Measurements from ENCODE around the gene IKZF3. TPM values are rescaled to one million over a fixed set of nuclear protein-coding genes. Genes with fewer than 3 reads are reported as not detected.

Gene IKZF3
- total RNA-seq, 6 experiments from 2014 or later, result 0.22 to 1.9 (median 0.92) TPM

DNA sequence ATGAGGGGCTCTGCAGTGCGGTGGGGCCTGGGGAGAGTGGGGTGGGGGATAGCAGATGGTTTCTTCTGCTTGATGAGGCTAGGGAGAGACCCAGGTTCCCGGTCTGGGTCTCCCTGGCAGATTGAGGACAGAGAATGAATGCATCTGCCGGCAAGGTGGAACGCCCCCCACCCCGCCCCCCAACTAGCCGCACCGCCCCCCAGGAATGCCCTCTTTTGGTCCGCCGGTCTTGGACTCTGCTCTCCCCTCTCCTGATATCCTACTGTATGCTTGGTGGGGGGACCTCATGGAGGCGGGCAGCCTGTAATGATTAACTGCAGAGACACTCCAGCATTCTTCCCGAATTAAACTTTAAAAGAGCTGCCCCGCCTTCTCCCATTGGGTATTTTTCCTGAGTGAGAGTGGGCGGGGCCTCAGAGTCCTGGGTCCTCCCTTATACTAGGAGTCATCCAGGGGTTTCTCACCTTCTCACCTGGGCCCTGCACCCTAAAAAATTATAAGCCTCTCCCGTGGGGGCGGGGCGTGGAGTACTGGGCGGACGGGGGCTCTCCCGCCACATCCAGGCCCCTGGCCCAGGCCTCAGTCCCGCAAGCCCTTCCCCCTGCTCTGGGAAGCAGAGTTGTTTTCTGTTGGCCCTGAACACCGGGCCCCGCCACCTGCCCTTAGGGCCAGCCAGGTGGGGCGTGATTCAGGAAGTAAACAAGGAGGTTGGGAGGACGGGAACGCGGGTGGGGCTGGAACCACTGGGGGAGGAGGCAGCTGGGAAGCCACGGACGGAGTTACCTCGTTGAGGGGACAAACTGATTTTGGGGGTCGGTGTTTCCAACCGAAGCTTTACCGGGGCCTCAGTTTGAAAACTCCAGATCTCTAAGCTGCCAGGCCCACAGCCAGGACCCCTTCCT, 124.9 kb downstream of the IKZF3 start:
- no peaks in the 10 kb centered on the region for H3K9me3 ChIP-seq
- H3K4me1 ChIP-seq, result peaks cover 0 to 15% (median 5%) of the 10 kb centered on the region in 4 donors
- peak overlapping the region; percentile 51 to 82 (median 72) for H3K4me3 ChIP-seq
- peak; percentile 82 to 93 (median 92) for DNase-seq
- peak overlapping the region; percentile 74 to 94 (median 94) for H3K27ac ChIP-seq
- no peaks in the 10 kb centered on the region for H3K27me3 ChIP-seq
- WGBS (ENCODE audit: insufficient coverage, low coverage, low lambda C conversion rate, missing lambda C conversion rate), result 4% methylated on average over 18 of the region's 32 CpGs
- ATAC-seq, result peak; percentile 66 to 74 (median 71)
- TF ChIP-seq, protein P1, sequence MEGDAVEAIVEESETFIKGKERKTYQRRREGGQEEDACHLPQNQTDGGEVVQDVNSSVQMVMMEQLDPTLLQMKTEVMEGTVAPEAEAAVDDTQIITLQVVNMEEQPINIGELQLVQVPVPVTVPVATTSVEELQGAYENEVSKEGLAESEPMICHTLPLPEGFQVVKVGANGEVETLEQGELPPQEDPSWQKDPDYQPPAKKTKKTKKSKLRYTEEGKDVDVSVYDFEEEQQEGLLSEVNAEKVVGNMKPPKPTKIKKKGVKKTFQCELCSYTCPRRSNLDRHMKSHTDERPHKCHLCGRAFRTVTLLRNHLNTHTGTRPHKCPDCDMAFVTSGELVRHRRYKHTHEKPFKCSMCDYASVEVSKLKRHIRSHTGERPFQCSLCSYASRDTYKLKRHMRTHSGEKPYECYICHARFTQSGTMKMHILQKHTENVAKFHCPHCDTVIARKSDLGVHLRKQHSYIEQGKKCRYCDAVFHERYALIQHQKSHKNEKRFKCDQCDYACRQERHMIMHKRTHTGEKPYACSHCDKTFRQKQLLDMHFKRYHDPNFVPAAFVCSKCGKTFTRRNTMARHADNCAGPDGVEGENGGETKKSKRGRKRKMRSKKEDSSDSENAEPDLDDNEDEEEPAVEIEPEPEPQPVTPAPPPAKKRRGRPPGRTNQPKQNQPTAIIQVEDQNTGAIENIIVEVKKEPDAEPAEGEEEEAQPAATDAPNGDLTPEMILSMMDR (IDR thresholded peaks at IDR 0.05), result no peak
- no peak for TF ChIP-seq POLR2A (IDR thresholded peaks at IDR 0.05)
- intact Hi-C loops (cut with DNase I), result no loop called here
- H3K36me3 ChIP-seq, result peaks cover 0 to 13% (median 0%) of the 10 kb centered on the region in 4 donors

DNA sequence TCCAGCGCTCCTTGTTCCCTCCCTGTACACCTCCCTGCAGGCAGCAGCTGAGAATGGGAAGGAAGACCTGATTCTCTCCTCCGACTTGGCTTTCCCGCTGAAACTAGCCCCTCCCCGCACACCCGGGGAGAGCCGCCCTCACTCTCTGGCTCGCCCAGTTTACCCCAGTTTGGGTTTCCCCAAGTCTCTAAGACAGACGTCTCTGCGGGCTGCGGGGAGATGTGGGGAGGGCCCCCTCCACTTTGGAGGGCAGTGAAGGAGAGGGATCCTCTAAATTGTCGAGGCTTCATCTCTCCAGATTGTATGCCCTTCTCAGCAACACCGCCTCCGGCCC, 125.6 kb downstream of the IKZF3 start:
- peak in 2 of 3 donors; percentile 64 to 77 for DNase-seq

DNA sequence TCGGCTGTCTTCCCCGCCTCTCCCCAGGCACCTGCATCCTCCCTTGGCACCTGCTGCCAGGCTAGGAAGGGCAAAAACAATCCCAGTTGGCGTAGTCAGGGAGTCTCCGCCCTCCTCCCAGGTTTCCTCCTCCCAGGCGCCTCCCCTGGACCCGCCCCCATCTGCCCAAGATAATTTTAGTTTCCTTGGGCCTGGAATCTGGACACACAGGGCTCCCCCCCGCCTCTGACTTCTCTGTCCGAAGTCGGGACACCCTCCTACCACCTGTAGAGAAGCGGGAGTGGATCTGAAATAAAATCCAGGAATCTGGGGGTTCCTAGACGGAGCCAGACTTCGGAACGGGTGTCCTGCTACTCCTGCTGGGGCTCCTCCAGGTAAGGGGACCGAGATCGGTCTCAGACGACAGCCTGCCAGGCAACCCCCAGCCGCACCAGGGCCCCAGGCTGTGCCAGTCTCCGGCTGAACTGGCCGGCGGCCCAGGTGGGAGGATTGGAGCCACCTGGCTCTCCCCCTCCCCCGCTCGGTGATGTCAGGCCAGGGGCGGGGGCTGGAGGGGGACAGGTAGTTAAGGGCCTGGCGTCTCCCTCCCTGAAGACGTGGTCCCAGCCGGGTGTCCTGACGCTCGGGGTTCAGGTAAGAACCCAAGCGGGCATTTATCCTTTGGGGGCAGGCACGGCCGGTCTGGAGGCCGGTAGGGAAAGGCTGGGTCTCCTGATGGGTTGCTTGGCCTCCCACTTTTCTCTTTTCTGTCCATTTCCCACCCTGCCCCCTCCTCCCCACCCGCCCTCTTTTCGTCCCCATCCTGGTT, 126.1 kb downstream of the IKZF3 start, which contains the start of gene GRB7:
GRB7 (plus strand) TSS at position 179 of the 808 bp plus-strand sequence. CDS start 4,364 bp downstream, outside the sequence.
- peak; percentile 2 for TF ChIP-seq POLR2A (IDR thresholded peaks at IDR 0.05)
- TF ChIP-seq, protein P1 (IDR thresholded peaks at IDR 0.05), result no peak
- WGBS (ENCODE audit: insufficient coverage, low coverage, low lambda C conversion rate, missing lambda C conversion rate), result 8% methylated on average over 16 of the region's 34 CpGs
- no peaks in the 10 kb centered on the region for H3K27me3 ChIP-seq

More for the DNA sequence above, 125.6 kb downstream of the IKZF3 start:
- Histone ChIP-seq H3K27me3 (no peaks in the 10 kb centered on the region), H3K27ac (peak overlapping the region; percentile 74 to 94 (median 94)), H3K4me1 (peaks cover 0 to 15% (median 5%) of the 10 kb centered on the region in 4 donors), H3K4me3 (peak overlapping the region; percentile 51 to 82 (median 72)), H3K36me3 (peaks cover 0 to 8% (median 0%) of the 10 kb centered on the region in 4 donors), H3K9me3 (no peaks in the 10 kb centered on the region)
- WGBS (ENCODE audit: insufficient coverage, low coverage, low lambda C conversion rate, missing lambda C conversion rate), result 2% methylated on average over 7 of the region's 13 CpGs
- peak; percentile 40 to 51 (median 45) for ATAC-seq
- no peak for TF ChIP-seq POLR2A (IDR thresholded peaks at IDR 0.05)
- TF ChIP-seq, protein P1 (IDR thresholded peaks at IDR 0.05), result no peak
- intact Hi-C loops (cut with DNase I), result no loop called here

DNA sequence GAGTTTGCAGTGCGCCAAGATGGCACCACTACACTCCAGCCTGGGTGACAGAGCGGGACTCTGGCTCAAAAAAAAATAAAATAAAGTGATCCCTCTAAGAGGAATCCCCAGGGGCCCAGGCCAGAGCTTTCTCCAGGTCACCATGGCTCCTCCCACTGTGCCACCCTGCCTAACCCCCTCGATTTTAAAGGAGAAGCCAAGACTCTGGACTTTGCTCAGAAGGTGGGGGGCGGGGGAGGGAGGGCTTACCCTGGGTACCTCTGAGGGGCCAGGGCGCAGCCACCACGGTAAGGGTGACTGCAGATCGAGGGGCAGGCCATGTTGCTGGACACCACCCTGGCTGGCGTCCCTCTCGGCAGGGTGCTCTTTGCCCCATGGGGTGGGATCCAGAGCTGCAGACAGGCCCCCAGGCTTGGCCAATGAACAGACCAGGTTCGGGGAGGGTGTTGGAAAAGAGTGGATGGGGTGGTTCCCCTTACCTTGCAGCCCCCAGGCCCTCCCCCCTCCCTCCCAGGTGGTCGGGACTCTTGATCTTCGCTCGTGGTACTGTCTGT, 126.8 kb downstream of the IKZF3 start:
- ATAC-seq (peak; percentile 18 to 74 (median 67)), DNase-seq (peak in 2 of 3 donors; percentile 89 to 91)
- Histone ChIP-seq H3K9me3 (no peaks in the 10 kb centered on the region), H3K4me1 (peaks cover 0 to 15% (median 5%) of the 10 kb centered on the region in 4 donors), H3K27ac (peak overlapping the region; percentile 74 to 94 (median 94)), H3K4me3 (peak overlapping the region; percentile 51 to 82 (median 72)), H3K36me3 (peaks cover 0 to 1% (median 0%) of the 10 kb centered on the region in 4 donors), H3K27me3 (no peaks in the 10 kb centered on the region)
- TF ChIP-seq POLR2A (IDR thresholded peaks at IDR 0.05), result peak; percentile 19
- TF ChIP-seq, protein P1 (IDR thresholded peaks at IDR 0.05), result no peak
- 40% methylated on average over 4 of the region's 13 CpGs for WGBS (ENCODE audit: insufficient coverage, low coverage, low lambda C conversion rate, missing lambda C conversion rate)
- intact Hi-C loops (cut with DNase I), result no loop called here

More for the DNA sequence above, 126.1 kb downstream of the IKZF3 start, which contains the start of gene GRB7:
- Histone ChIP-seq H3K36me3 (peaks cover 0 to 8% (median 0%) of the 10 kb centered on the region in 4 donors), H3K27ac (peak within 1 kb of the TSS; percentile 74 to 94 (median 94)), H3K4me1 (peaks cover 0 to 15% (median 5%) of the 10 kb centered on the region in 4 donors), H3K4me3 (peak within 1 kb of the TSS; percentile 51 to 82 (median 72)), H3K9me3 (no peaks in the 10 kb centered on the region)
- DNase-seq (peak; percentile 79 to 89 (median 86)), ATAC-seq (peak; percentile 66 to 80 (median 74))
- intact Hi-C loops (cut with DNase I), result no loop called here

Data from right lobe of liver (tissue), 6 donors.